ENCODE measurements around the gene PMEPA1.

Gene PMEPA1

GRCh38 chr20:57658833-57659516 lies 50.8 kb downstream of the PMEPA1 start:
- DNase-seq: no peak

DNA sequence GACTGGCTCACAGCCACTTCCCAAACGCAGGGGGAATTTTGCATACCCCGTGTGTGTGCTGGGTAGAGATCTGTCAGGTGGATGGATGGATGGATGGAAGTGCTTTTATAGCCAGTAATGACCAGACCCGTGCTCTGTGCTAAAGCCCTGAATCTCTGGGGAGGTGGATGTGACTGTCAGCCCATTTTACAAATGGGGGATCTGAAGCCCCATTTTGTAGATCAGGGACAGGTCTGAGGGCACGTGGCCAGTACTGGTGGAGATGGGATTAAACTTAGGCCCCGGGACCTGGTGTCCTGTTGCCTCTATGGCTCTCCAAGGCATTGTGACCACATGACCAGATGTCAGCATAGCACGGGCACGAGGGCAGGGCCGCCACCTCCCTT lies 51.4 kb downstream of the PMEPA1 start:
- DNase-seq: no peak

- DNase-seq: no peak
Measured at GRCh38 chr20:57657535-57658446, 52.0 kb downstream of the PMEPA1 start.

DNA sequence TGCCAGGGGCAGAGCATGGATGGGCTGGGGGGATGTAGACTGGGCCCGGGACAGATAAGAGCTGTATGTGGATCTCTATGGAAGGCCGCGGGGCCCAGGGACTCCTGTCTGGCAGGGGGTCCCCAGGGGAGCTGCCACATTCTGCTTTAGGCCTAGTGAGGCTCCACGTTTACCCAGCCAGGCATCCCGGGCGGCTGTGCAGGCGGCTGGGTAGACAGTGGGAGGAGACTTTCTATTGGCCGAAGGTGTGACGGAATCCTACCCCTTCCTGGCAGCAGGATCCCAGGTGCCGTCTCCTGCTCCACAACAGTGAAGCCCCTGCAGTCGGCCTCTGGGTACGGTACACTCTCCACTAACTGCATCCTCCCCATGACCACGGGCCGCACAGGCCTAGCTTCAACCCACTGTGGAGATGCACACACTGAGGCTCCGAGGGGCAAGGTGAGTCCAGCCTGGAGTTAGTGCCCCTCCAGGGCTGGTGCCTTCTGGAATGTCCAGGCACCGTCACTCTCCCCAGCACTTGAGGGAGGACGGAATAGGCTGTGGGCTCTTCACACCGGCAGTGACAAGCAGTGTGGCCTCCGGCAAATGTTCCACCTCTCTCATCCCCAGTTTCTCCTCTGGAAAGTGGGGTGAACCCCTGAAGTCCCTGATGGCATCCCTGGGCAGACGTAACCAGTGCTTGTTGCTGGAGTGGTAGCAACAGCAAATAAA lies 52.8 kb downstream of the PMEPA1 start:
- no peak for DNase-seq

DNA sequence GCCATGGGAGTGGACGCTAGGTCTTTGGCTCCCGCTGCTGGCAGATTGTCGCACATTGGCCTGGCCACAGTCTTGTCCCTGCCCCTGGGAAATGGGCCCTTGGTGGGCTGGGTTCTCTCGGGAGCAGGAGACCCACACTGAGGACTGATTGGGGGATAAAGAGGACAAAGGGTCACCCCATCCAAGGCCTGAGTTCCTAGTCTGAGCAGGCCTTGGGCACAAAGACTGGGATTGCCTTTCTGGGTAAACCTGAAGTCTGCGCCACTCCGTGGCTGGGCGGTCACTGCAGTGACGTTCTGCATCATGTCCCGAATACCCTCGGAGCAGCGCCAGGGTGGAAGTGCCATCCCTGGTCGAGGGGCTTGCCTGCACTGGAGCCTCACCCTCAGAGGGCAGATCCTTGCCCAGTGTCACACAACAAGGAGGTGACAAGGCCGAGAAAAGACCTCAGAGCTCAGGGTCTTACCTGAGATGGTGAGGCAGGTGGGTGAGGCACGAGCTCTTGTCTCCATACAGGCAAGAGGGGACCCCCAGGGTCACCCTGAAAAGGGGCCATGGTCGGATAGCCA lies 53.5 kb downstream of the PMEPA1 start:
- DNase-seq: no peak

DNA sequence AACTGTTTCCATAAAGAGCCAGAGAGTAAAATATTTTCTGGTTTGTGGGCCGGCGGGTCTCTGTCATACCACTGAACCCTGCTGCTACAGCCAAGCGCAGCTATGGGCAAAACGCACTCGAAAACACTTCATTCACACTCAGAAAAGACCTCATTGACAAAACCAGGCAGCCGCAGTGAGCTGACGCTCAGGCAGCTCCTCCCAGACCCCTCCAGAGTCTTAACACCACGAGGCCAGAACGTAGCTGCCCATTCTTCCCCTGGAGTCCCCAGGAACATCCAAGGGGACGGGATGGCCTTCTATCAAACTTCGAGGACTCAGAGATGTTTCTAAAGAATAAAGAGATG lies 54.0 kb downstream of the PMEPA1 start:
- DNase-seq: no peak

DNA sequence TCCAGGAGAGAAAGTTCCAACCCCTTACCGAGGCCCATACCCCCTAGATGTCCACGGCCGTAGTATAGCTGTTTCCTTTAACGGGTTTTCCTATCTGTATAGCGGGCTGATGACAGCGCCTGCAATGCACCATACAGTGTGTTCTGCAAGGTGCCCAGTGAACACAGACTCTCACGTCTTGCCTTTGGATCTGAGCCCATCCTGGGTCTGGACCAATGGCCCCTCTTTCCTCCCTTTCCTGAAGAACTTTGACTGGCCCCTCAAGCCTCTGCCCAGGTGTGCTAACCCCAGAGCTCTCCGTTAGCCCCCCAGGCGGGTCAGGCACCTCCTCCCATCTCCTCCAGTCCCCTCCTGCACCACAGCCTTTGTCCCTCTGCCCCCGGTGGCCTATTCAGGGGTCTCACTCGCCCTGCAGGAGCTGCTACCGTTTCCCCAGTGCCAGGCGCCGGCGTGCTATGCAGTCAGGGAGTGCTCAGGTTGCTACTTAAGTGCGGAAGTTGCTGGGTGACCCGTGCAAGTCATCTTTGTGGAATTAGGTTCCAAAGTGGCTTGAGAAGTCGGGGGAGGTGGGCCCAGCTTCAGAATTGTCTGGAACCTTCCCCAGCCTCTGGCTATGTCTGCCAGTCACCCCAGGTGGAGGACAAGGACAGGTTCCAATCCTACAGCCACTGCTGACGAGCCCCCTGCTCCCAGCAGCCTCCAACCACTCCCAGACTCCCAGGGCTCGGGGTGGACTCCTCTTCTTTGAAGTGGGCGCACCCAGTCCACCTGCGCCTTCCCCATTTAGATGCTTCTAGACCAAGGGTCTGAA lies 54.6 kb downstream of the PMEPA1 start:
- DNase-seq: no peak

DNA sequence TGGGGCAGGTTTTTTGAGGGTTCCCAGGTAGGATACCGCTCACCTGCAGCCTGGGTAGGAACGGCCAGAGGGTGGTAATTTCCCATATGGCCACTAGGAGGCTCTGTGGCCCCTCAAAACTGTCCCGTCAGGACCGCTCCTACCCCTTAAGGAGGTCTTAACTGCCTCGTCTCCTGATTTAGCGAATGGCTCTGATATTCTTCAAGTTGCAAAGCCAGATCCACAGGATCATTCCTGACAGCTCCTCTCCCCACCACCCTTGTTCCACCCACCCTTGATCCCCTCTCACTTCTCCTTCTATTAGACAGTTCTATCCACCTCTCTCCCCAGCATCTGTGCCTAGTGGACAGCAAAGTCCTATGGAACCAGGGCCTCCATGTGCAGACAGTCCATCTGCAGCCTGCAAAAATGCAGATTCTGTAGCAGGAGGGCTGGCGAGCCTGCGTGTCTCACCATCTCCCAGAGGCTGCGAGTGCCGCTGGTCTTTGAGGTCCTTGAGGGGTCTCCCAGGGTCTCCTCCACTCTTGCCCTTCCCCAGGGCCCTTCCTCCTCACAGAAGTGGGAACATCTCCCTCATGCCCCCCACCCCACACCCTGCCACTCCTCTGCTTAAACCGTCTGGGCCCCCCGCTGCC lies 55.3 kb downstream of the PMEPA1 start:
- peak; percentile 56 for DNase-seq

DNA sequence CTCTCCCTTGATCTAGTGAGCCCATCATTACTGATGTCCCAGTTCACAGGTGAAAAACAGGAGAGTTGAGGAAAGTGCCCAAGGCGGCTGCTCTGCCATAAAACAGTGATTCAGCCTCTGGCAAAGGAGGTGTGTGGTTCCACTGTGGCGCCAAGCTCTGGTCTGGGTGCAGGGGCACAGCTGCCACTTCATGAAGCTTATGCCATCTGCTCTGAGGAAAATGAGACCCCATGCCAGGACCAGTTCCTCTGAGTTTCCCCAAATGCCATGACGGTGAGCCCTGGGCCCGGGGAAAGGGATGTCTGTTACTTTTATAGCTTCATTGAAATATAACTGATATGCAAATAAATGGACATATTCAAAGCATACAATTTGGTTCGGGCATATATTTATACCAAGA lies 55.9 kb downstream of the PMEPA1 start:
- DNase-seq: no peak

DNA sequence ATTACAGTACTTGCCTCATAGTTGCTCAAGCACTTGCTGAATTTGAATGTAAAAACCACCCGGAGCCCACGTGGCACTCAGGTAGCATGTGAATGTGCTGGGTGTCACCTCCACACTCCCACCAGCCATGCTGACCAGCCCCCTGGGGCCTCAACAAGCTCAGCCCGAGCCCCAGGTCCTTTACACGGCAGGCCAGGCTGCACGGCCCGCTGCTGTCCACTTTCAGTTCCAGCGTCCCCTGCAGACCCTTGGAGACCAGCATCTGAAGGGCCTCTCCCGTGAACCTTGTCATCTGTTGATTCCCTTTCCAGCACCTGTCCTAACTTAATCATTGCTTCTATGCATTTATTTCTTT lies 56.3 kb downstream of the PMEPA1 start:
- DNase-seq: no peak

DNA sequence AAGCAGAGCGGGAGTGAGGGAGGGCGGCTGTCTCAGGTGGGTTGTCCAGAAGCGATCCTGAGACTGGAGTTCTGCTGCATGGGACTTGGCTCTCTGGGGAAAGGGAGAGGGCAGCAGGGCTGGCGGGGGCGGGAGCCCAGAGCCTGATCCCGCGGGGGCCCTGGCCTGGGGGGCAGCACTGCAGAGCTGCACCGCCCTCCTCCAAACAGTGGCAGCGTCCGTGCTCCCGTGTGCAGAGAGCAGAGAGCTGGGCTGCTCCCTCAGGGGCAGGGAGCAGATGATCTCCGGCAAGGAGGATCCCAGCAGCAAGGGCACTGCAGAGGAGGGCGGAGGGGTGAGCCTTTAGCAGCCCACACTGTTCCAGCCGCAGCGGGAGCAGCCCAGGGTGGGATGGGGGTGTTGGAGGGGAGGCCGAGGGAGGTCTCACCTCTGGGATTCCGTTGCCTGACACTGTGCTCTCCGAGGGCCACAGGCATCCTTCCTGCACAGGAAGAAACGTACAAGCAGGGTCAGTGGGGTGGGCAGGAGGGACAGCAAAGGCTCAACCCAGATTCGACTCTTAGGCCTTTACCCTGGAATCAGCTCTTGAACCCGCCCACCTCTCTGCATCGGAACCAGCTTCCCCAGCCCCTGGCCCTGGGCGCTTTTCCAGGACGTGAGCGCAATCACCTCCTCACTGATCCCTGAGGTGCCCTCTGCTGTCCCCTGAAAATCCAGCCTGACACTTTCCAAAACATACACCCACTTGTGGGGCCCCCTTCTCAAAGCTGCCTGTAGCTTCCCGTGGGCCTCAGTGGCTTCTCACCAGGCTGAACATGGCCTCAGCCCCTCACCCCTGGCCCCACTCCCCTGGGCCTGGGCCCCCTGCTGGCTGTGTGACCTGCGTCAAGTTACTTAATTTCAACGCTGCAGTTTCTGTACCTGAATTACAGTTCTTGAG lies 56.9 kb downstream of the PMEPA1 start:
- DNase-seq: no peak

GRCh38 chr20:57651881-57652605 lies 57.8 kb downstream of the PMEPA1 start:
- no peak for DNase-seq

GRCh38 chr20:57650756-57651483 lies 58.9 kb downstream of the PMEPA1 start:
- no peak for DNase-seq

- DNase-seq: no peak
Measured at GRCh38 chr20:57650266-57650665, 59.5 kb downstream of the PMEPA1 start.

GRCh38 chr20:57649617-57650015 lies 60.2 kb downstream of the PMEPA1 start:
- DNase-seq: no peak

GRCh38 chr20:57648878-57649616 lies 60.8 kb downstream of the PMEPA1 start:
- DNase-seq: no peak

GRCh38 chr20:57647933-57648785 lies 61.7 kb downstream of the PMEPA1 start:
- DNase-seq: no peak

All from midbrain (tissue), 1 donor.